Left colon (tissue), 2 donors: Measurements from ENCODE around the gene IKZF4. TPM values are rescaled to one million over a fixed set of nuclear protein-coding genes. Genes with fewer than 3 reads are reported as not detected.
"Not testable (repeated sequence)": the region's sequence is repeated elsewhere in the genome, so short reads cannot be mapped to it uniquely, and the experiment has no call there.

ENCODE experiments used
- ATAC-seq: fragments of 200-7000 bp; cut with Tn5 transposase; one replicate; pipeline ENCODE4 v1.9.1; 2020; ENCODE audit warnings: mild to moderate bottlenecking, moderate library complexity
- DNase-seq, 2 donors: peaks; one replicate each; pipeline ENCODE4 v3.0.0-alpha.2; 2020
- intact Hi-C, 2 donors: fragments of 100-400 bp; cut with DNase I in 1 of 2; cut with micrococcal nuclease in 1 of 2; formaldehyde crosslinking; loops; one replicate each; pipeline versions ENCODE4 v1.11.2 to v1.14.0; 2022; cut with DNase I, micrococcal nuclease
- total RNA-seq, 2 donors: library from RNA; stranded (reverse); fragmentation: NEBNext Ultra II Directional; extraction: Animal tissue kit (Norgen Biotek cat#: 25700); gene quantifications; one replicate each; pipeline ENCODE4 v1.2.1, GENCODE V29; 2021
- donor health status: DM: no; HTN: no; CAD: no.
- donor health status: DM: yes; HTN: yes; CAD: no.

The IKZF4 gene
- total RNA-seq, 2 donors from 2014 or later: 3.9 to 5.0 TPM

DNA sequence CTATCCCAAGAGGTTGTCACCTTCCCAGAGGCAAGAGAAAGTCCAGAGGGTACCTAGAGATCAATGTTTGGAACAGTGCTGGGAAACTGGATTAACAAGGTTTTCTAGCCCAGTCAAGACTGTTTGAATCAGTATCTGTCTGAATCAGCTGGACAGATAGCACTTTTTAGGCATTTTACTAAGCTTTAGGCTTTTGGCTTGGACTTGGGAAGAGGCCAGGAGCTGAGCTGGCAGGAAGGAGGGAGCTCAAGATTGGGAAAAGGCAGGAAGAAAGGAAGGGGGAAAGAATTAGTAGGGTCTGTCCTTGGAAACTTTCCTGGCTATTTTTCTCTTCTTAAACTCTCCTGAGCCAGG is 8.3 kb downstream of the IKZF4 start:
- ATAC-seq (peak; percentile 11), DNase-seq (no peak)
- intact Hi-C loops: no loop called here

GRCh38 chr12:56029666-56030293 is 8.9 kb downstream of the IKZF4 start:
- peak in 1 of 2 donors; percentile 56 for DNase-seq
- intact Hi-C loops: no loop called here
- ATAC-seq: peak; percentile 89

DNA sequence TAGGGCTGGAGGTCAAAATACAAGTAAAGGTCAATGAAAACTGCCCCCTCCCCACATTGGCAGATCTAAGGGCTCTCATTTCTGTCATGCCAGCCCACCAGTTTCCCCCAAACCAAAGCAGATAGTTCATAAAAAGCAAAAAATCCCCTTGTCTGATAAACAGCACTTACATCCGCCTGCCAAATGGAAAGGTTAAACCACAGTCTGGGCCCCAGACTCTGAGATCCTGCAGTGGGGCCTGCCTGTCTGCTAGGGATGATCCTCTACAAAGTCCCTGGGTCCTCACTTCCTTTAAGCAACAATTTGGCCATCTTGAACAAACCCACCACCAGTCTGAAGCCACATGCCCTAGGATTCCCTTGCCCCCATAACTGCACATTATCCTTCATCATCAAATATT is 11.1 kb downstream of the IKZF4 start:
- no peak for ATAC-seq
- intact Hi-C loops: no loop called here
- DNase-seq: no peak

DNA sequence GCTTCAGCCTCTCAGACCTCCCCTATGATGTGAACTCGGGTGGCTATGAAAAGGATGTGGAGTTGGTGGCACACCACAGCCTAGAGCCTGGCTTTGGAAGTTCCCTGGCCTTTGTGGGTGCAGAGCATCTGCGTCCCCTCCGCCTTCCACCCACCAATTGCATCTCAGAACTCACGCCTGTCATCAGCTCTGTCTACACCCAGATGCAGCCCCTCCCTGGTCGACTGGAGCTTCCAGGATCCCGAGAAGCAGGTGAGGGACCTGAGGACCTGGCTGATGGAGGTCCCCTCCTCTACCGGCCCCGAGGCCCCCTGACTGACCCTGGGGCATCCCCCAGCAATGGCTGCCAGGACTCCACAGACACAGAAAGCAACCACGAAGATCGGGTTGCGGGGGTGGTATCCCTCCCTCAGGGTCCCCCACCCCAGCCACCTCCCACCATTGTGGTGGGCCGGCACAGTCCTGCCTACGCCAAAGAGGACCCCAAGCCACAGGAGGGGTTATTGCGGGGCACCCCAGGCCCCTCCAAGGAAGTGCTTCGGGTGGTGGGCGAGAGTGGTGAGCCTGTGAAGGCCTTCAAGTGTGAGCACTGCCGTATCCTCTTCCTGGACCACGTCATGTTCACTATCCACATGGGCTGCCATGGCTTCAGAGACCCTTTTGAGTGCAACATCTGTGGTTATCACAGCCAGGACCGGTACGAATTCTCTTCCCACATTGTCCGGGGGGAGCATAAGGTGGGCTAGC is 13.9 kb downstream of the IKZF4 start:
- ATAC-seq (no peak), DNase-seq (no peak)
- intact Hi-C loops: loop anchor here in 1 of 2 donors (5.0 kb wide), 1 partner anchor 37 kb away; the partner anchor contains the start of gene SUOX

- DNase-seq (no peak), ATAC-seq (no peak)
- intact Hi-C loops: loop anchor here in 1 of 2 donors (5.0 kb wide), 1 partner anchor 40 kb away; the partner anchor contains the start of gene SUOX
Observed at GRCh38 chr12:56037161-56037560, 16.3 kb downstream of the IKZF4 start.

- DNase-seq: no peak
- intact Hi-C loops: loop anchor here in 1 of 2 donors (5.0 kb wide), 1 partner anchor 41 kb away; the partner anchor contains the start of gene SUOX
- ATAC-seq: no peak
Observed at GRCh38 chr12:56038022-56038655, 17.3 kb downstream of the IKZF4 start.

DNA sequence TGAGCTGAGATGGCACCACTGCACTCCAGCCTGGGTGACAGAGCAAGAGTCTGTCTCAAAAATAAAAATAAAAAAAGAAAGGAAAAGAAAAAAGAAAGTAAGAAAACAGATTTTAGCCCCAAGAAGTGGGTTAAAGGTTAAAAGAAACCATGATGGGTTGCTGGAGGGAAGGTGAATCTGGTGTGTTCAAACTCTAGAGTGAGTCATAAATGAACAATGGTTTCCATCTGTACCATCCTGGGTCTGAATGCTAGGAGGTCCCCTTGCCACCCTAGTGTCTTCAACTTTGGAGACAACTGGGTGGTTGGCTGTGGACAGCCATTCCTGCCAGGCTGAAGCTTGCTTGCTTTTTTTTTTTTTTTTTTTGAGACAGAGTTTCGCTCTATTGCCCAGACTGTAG is 19.3 kb downstream of the IKZF4 start:
- ATAC-seq: no peak
- intact Hi-C loops: no loop called here

GRCh38 chr12:56040963-56041551 is 20.2 kb downstream of the IKZF4 start:
- DNase-seq: peak in 1 of 2 donors; percentile 27
- intact Hi-C loops: no loop called here
- no peak for ATAC-seq

More for the DNA sequence above, 19.3 kb downstream of the IKZF4 start:
- DNase-seq: no peak

GRCh38 chr12:56041552-56042429 is 20.9 kb downstream of the IKZF4 start, which contains the start of gene RPS26:
Gene RPS26 (plus strand): TSS chr12:56041918. CDS start chr12:56042167, 249 bp downstream.
- DNase-seq: peak; percentile 95 to 98
- peak; percentile 81 for ATAC-seq
- intact Hi-C loops: no loop called here

DNA sequence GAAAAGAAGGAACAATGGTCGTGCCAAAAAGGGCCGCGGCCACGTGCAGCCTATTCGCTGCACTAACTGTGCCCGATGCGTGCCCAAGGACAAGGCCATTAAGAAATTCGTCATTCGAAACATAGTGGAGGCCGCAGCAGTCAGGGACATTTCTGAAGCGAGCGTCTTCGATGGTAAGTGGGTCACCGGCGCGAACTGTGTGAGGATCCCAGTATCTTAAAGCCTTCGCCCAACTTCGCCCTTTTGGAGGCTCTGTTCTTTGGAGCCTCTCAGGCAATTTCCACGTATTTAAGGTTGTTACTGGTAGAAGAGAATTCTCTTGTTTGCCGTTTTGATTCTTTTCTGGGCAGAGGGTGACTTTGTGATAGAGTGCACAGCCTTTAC is 21.6 kb downstream of the IKZF4 start:
- DNase-seq, intact Hi-C loops: not testable (repeated sequence)
- peak; percentile 1 for ATAC-seq

DNA sequence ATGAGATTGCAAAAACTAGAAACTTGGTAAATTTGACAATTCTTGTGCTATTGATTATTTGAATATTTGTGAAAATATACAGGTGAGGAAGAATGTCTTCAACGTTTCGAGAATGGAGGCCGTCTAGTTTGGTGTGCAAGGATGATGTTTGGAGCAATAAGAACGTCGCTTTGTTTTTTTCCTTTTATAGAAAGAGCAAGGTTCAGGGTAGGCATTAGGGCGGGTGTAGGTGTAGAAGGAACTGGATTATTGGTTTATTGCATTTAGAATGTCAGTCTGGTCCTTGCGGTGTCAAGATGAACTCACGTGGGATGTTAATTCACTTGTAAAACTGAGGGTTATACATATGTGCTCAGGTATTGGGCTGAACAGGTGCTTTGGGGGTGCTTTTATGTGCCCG is 22.0 kb downstream of the IKZF4 start:
- intact Hi-C loops: no loop called here
- ATAC-seq: peak; percentile 69
- DNase-seq: peak in 1 of 2 donors; percentile 36

DNA sequence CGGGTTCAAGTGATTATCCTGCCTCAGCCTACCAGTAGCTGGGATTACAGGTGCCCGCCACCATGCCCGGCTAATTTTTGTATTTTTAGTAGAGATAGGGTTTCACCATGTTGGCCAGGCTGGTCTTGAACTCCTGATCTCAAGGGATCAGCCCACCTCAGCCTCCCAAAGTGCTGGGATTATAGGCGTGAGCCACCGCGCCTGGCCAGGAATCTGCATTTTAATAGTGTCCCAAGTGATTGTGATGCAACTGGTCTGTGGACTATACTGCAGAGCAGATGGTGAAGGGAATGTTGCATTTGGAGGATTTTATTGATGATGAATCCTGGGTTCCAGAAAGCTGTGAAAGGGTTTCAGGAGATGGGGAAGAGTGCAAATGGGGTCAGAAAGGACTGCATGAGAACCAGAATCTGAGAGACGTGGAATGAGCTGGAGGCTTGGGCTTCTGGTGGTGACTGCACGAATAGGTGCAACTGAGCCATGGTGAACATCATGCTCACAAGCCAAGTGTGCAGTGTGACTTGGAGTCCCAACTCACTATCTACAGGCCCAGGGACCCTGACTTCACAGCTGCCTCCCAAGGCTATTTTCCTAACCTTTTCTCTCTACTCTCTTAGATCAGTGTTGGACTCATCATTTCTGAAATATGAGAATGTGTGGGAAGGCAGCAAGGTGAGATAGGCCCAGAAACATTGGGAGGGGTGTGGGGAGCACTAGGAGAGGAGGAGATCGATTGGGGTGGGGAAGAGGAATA is 25.4 kb downstream of the IKZF4 start:
- intact Hi-C loops: no loop called here
- ATAC-seq (no peak), DNase-seq (no peak)

GRCh38 chr12:56053407-56053893 is 32.6 kb downstream of the IKZF4 start:
- DNase-seq (no peak), ATAC-seq (no peak)
- intact Hi-C loops: no loop called here

DNA sequence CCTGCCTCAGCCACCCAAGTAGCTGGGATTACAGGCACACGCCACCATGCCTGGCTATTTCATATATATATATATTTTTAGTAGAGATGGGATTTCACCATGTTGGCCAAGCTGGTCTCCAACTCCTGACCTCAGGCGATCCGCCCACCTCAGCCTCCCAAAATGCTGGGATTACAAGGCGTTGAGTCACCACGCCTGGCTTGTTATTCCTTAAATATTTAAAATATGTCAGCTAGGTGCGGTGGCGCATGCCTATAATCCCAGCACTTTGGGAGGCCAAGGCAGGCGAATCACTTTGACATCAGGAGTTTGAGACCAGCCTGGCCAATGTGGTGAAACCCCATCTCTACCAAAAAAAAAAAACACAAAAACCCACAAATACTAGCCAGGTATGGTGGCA is 39.1 kb downstream of the IKZF4 start:
- DNase-seq, intact Hi-C loops, ATAC-seq: not testable (repeated sequence)

GRCh38 chr12:56061982-56062381 is 41.1 kb downstream of the IKZF4 start:
- ATAC-seq (no peak), DNase-seq (no peak)
- intact Hi-C loops: no loop called here

GRCh38 chr12:56062996-56063395 is 42.2 kb downstream of the IKZF4 start:
- DNase-seq: no peak
- intact Hi-C loops: no loop called here
- no peak for ATAC-seq

DNA sequence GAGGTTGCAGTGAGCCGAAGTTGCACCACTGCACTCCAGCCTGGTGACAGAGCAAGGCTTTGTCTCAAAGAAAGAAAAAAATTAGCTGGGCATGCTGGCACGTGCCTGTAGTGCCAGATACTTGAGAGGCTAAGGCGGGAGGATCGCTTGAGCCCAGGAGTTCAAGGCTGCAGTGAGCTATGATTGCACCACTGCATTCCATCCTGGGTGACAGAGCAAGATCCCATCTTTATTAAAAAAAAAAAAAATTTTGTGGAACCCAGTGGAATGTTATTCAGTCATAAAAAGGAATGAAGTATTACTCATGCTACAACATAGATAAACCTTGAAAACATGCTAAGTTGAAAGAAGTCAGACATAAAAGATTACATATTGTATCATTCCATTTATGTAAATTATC is 50.8 kb downstream of the IKZF4 start:
- intact Hi-C loops: no loop called here
- ATAC-seq: no peak
- DNase-seq: no peak

DNA sequence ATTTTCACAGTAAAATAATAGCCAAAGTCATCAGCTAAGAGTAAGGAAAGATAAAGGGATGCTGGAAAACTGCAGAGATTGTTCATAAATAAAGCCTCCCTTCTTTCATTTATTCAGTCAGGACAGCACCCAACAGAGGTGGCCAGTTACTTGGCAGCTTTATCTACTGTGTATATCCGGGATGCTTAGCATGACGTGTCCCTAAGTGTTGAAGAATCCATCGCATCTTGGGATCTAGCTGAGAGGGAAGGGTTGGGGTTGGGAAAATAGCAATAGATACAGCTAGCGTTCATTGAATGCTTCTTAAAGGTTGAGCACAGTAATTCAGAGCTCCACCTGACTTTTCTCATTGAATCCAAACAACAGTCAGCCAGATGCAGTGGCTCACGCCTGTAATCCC is 53.6 kb downstream of the IKZF4 start:
- ATAC-seq (no peak), DNase-seq (no peak)
- intact Hi-C loops: no loop called here
